H1 (cell line): ENCODE data around the gene MAP4K4. TPM values are rescaled to one million over a fixed set of nuclear protein-coding genes. Genes with fewer than 3 reads are reported as not detected.

Experiments used
- CTCF ChIA-PET: fragments of 300-600 bp; sonication (Branson Sonifier 250); formaldehyde crosslinking; loops from one replicate; lab custom pipeline; 2021; ENCODE audit not compliant: partially characterized antibody; lab: Charles Lee
- POLR2A ChIA-PET: fragments of 300-600 bp; sonication (Branson Sonifier 250); formaldehyde crosslinking; loops from one replicate; lab custom pipeline; 2021; ENCODE audit warnings: inconsistent platforms; ENCODE audit not compliant: partially characterized antibody; lab: Charles Lee
- DNase-seq, 2 experiments: peaks; one replicate each; pipeline versions ENCODE4 v3.0.0 to v3.0.0-alpha.2; 2010 to 2022; ENCODE audit warnings: low spot score in 2 of 2, low read depth in 1 of 2, mixed read lengths in 1 of 2
- FAIRE-seq: peaks from 2 replicates; lab custom pipeline; 2011; peaks lifted over from hg19 to GRCh38; lab: Jason Lieb, UNC
- H2AFZ ChIP-seq: 2 replicates; pipeline ENCODE4 v1.8.1; 2012; ENCODE audit warnings: low read length, inconsistent platforms
- H2AK5ac ChIP-seq: 2 replicates; pipeline ENCODE4 v1.6.1; 2013; ENCODE audit warnings: low read depth, low read length
- H2BK120ac ChIP-seq: replicated peaks from 2 replicates; pipeline ENCODE3; 2013; ENCODE audit warnings: low read depth, low read length, inconsistent platforms
- H2BK12ac ChIP-seq: 2 replicates; pipeline ENCODE4 v1.6.1; 2013; ENCODE audit warnings: low read depth, low read length
- H2BK15ac ChIP-seq: 2 replicates; pipeline ENCODE4 v1.6.1; 2013; ENCODE audit warnings: low read length
- H2BK20ac ChIP-seq: 2 replicates; pipeline ENCODE4 v1.6.1; 2013; ENCODE audit warnings: low read length
- H2BK5ac ChIP-seq: 2 replicates; pipeline ENCODE4 v1.6.1; 2013; ENCODE audit warnings: low read depth, low read length
- H3K14ac ChIP-seq: 2 replicates; pipeline ENCODE4 v1.6.1; 2013; ENCODE audit warnings: inconsistent platforms; ENCODE audit not compliant: insufficient read length
- H3K18ac ChIP-seq: 2 replicates; pipeline ENCODE4 v1.6.1; 2013; ENCODE audit warnings: low read length; ENCODE audit errors: extremely low read depth
- H3K23ac ChIP-seq: 2 replicates; pipeline ENCODE4 v1.6.1; 2013; ENCODE audit warnings: inconsistent platforms; ENCODE audit not compliant: insufficient read length
- H3K23me2 ChIP-seq: 2 replicates; pipeline ENCODE4 v1.6.1; 2013; ENCODE audit warnings: low read depth, low read length
- H3K27ac ChIP-seq: 2 replicates; pipeline ENCODE4 v1.6.1; 2011; ENCODE audit warnings: low read depth, low read length, inconsistent platforms
- H3K27me3 ChIP-seq, 4 experiments: replicated peaks in 1 of 4; 1 replicate in 1 of 4; 2 replicates in 3 of 4; pipeline versions ENCODE4 v1.6.1 to v1.8.1; 2011 to 2013; ENCODE audit warnings: low read length in 3 of 4, mild to moderate bottlenecking in 3 of 4, inconsistent platforms in 2 of 4, mixed read lengths in 2 of 4, moderate library complexity in 1 of 4; ENCODE audit not compliant: control insufficient read depth in 3 of 4, insufficient read depth in 3 of 4; ENCODE audit errors: extremely low read depth in 1 of 4
- H3K36me3 ChIP-seq, 4 experiments: 2 replicates each; pipeline versions ENCODE4 v1.6.1 to v1.8.1; 2011 to 2013; ENCODE audit warnings: mild to moderate bottlenecking in 4 of 4, low read length in 3 of 4, moderate library complexity in 2 of 4, control low read depth in 1 of 4, inconsistent platforms in 1 of 4; ENCODE audit not compliant: insufficient read depth in 4 of 4, control insufficient read depth in 2 of 4
- H3K4ac ChIP-seq: replicated peaks from 2 replicates; pipeline ENCODE3; 2013; ENCODE audit warnings: low read length, low read depth, mixed read lengths, inconsistent platforms; ENCODE audit not compliant: insufficient read length
- H3K4me1 ChIP-seq, 4 experiments: replicated peaks in 1 of 4; 1 replicate in 1 of 4; 2 replicates in 3 of 4; pipeline versions ENCODE4 v1.6.1 to v1.8.1; 2011 to 2013; ENCODE audit warnings: low read length in 3 of 4, inconsistent platforms in 2 of 4, mixed read lengths in 1 of 4; ENCODE audit not compliant: insufficient read depth in 4 of 4, control insufficient read depth in 3 of 4
- H3K4me2 ChIP-seq, 2 experiments: 2 replicates each; pipeline versions ENCODE4 v1.6.1 to v1.8.1; 2011 to 2013; ENCODE audit warnings: low read depth in 2 of 2, low read length in 2 of 2, control low read depth in 1 of 2, inconsistent platforms in 1 of 2, mild to moderate bottlenecking in 1 of 2; ENCODE audit not compliant: insufficient read depth in 1 of 2
- H3K4me3 ChIP-seq, 4 experiments: fragments of 200-600, 300-600 bp in 1 of 4; sonication (generic), shearing (Covaris generic), sonication (Bioruptor Twin) in 1 of 4; 2 replicates each; pipeline versions ENCODE4 v1.5.1 to v1.8.1; 2011 to 2016; ENCODE audit warnings: low read length in 4 of 4, low read depth in 3 of 4, control low read depth in 2 of 4, inconsistent platforms in 2 of 4, mild to moderate bottlenecking in 2 of 4, mixed read lengths in 1 of 4, moderate library complexity in 1 of 4; ENCODE audit not compliant: insufficient read depth in 2 of 4; ENCODE audit errors: extremely low read depth in 1 of 4
- H3K56ac ChIP-seq: replicated peaks from 2 replicates; pipeline ENCODE3; 2013; ENCODE audit warnings: low read depth, mild to moderate bottlenecking, mixed read lengths, low read length, inconsistent platforms; ENCODE audit not compliant: insufficient read length
- H3K79me1 ChIP-seq: 2 replicates; pipeline ENCODE4 v1.6.1; 2013; ENCODE audit warnings: low read depth, low read length, control low read depth
- H3K79me2 ChIP-seq, 2 experiments: 2 replicates each; pipeline versions ENCODE4 v1.6.1 to v1.8.1; 2012 to 2013; ENCODE audit warnings: low read length in 2 of 2, mild to moderate bottlenecking in 2 of 2, inconsistent platforms in 1 of 2; ENCODE audit not compliant: insufficient read depth in 2 of 2, control insufficient read depth in 1 of 2
- H3K9ac ChIP-seq, 4 experiments: replicated peaks in 1 of 4; 1 replicate in 1 of 4; 2 replicates in 3 of 4; pipeline versions ENCODE4 v1.6.1 to v1.8.1; 2011 to 2013; ENCODE audit warnings: low read depth in 3 of 4, low read length in 3 of 4, control low read depth in 2 of 4, mild to moderate bottlenecking in 2 of 4, moderate library complexity in 2 of 4, inconsistent platforms in 1 of 4; ENCODE audit errors: extremely low read depth in 1 of 4
- H3K9me3 ChIP-seq, 2 experiments: 2 replicates each; pipeline versions ENCODE4 v1.6.1 to v1.8.1; 2012 to 2013; ENCODE audit warnings: mild to moderate bottlenecking in 2 of 2, moderate library complexity in 2 of 2, control low read depth in 1 of 2, inconsistent platforms in 1 of 2, low read depth in 1 of 2, low read length in 1 of 2, mixed read lengths in 1 of 2; ENCODE audit not compliant: insufficient read depth in 2 of 2
- H4K20me1 ChIP-seq, 2 experiments: replicated peaks in 1 of 2; 2 replicates each; pipeline versions ENCODE3 to v1.8.1; 2011 to 2013; ENCODE audit warnings: inconsistent platforms in 2 of 2, low read length in 2 of 2, mild to moderate bottlenecking in 1 of 2; ENCODE audit not compliant: insufficient read depth in 2 of 2, control insufficient read depth in 1 of 2
- H4K5ac ChIP-seq: 2 replicates; pipeline ENCODE4 v1.6.1; 2013; ENCODE audit warnings: low read length, low read depth, mixed read lengths, inconsistent platforms; ENCODE audit not compliant: insufficient read length
- H4K8ac ChIP-seq: 2 replicates; pipeline ENCODE4 v1.8.0; 2013; ENCODE audit warnings: mild to moderate bottlenecking, moderate library complexity, low read length, inconsistent platforms; ENCODE audit not compliant: insufficient read depth; ENCODE audit errors: extremely low read depth
- H4K91ac ChIP-seq: replicated peaks from 2 replicates; pipeline ENCODE3; 2013; ENCODE audit warnings: low read length, mixed read lengths, inconsistent platforms; ENCODE audit not compliant: insufficient read length
- WGBS, 2 experiments: shearing (Covaris generic) in 1 of 2; methylation state at CpG; one replicate each; pipeline versions ENCODE4 v1.1.6 to v1.1.7; 2013 to 2015; ENCODE audit warnings: low lambda C conversion rate in 2 of 2, mixed read lengths in 2 of 2, inconsistent platforms in 1 of 2, low coverage in 1 of 2, missing lambda C conversion rate in 1 of 2; ENCODE audit not compliant: insufficient replicate concordance in 2 of 2, insufficient coverage in 1 of 2, insufficient read length in 1 of 2; ENCODE audit errors: extremely low coverage in 1 of 2, missing lambda C conversion rate in 1 of 2; 5-methylcytosine and 5-hydroxymethylcytosine counted together
- polyA plus RNA-seq, 7 experiments: library from polyadenylated mRNA; depleted of rRNA in 3 of 7; stranded (reverse) in 5 of 7; unstranded in 2 of 7; fragments of >200 nt in 5 of 7; fragments of 200-250 nt in 2 of 7; gene quantifications; 1 replicate in 5 of 7; 2 replicates in 1 of 7; 4 replicates in 1 of 7; pipeline versions ENCODE4 v1.2.1 to v1.2.3, GENCODE V29; 2011 to 2013; ENCODE audit warnings: missing spikeins in 2 of 7, mixed read lengths in 2 of 7
- total RNA-seq: library from RNA; stranded (reverse); fragmentation: NEBNext Ultra II Directional; extraction: Animal tissue kit (Norgen Biotek cat#: 25700); gene quantifications from 2 replicates; pipeline ENCODE4 v1.2.1, GENCODE V29; 2021

MAP4K4 gene
- total and polyA plus RNA-seq, 2 of the 8 experiments (the other 6 are each of a cell fraction or from before 2014, with no cell fraction given): 53.2 to 138 TPM

GRCh38 chr2:101847661-101848339 lies 150.3 kb downstream of the MAP4K4 start:
- POLR2A ChIA-PET: no interaction called here
- Histone ChIP-seq H2BK5ac (no peak overlapping the region), H3K79me1 (no peaks in the 10 kb centered on the region), H2BK120ac (no peak overlapping the region), H3K27ac (no peak overlapping the region), H3K79me2 (no peaks in the 10 kb centered on the region), H3K36me3 (peaks cover 7 to 43% (median 32%) of the 10 kb centered on the region in 4 experiments; a peak in 7 of 8 replicates), H3K23ac (no peak overlapping the region), H3K9me3 (no peaks in the 10 kb centered on the region), H3K4ac (no peak overlapping the region), H2AFZ (no peak overlapping the region), H2BK12ac (no peak overlapping the region), H3K18ac (no peak overlapping the region), H4K5ac (no peak overlapping the region), H2BK20ac (no peak overlapping the region), H3K9ac (no peak overlapping the region), H4K20me1 (peaks cover 1 to 2% of the 10 kb centered on the region in 2 experiments), H3K23me2 (no peaks in the 10 kb centered on the region), H2BK15ac (no peak overlapping the region), H3K4me1 (no peaks in the 10 kb centered on the region), H3K4me2 (no peak overlapping the region), H4K8ac (no peak overlapping the region), H4K91ac (no peak overlapping the region), H3K27me3 (no peaks in the 10 kb centered on the region), H2AK5ac (no peak overlapping the region), H3K4me3 (no peak overlapping the region), H3K56ac (no peak overlapping the region), H3K14ac (no peak overlapping the region)
- DNase-seq (no peak), FAIRE-seq (no peak)
- CTCF ChIA-PET: interaction anchor here (1.7 to 2.6 kb wide), 2 partner anchors 12 to 17 kb away, joined by 3 to 10 read pairs; no protein-coding TSS in a partner anchor
- 92% methylated on average over 4 of the region's 4 CpGs; no CpG with 5 or more reads in 1 of the 2 experiments for WGBS, 2 experiments
